Heart right ventricle (tissue), 16 donors: ENCODE measurements around the gene ANKRD52. TPM values are rescaled to one million over a fixed set of nuclear protein-coding genes. Genes with fewer than 3 reads are reported as not detected.

ENCODE experiments used
- ATAC-seq, 8 donors: fragments of 200-7000 bp; cut with Tn5 transposase; one replicate each; pipeline ENCODE4 v1.9.1; 2020; ENCODE audit warnings: mild to moderate bottlenecking in 8 of 8, moderate library complexity in 8 of 8, moderate number of reproducible peaks in 1 of 8
- DNase-seq, 2 donors: peaks; one replicate each; pipeline ENCODE4 v3.0.0-alpha.2; 2020
- H3K27ac ChIP-seq, 10 donors: fragments of 200-600 bp; sonication (generic) in 2 of 10; one replicate each; pipeline versions ENCODE4 v1.5.0 to v1.8.0; 2020 to 2022; ENCODE audit warnings: mild to moderate bottlenecking in 3 of 10
- H3K27me3 ChIP-seq, 7 donors: fragments of 200-600 bp; one replicate each; pipeline ENCODE4 v1.8.0; 2021 to 2022; ENCODE audit warnings: mild to moderate bottlenecking in 2 of 7
- H3K36me3 ChIP-seq, 9 donors: fragments of 200-600 bp; sonication (generic) in 1 of 9; one replicate each; pipeline versions ENCODE4 v1.5.0 to v1.8.0; 2020 to 2022; ENCODE audit warnings: mild to moderate bottlenecking in 2 of 9
- H3K4me1 ChIP-seq, 9 donors: fragments of 200-600 bp; sonication (generic) in 1 of 9; one replicate each; pipeline versions ENCODE4 v1.5.0 to v1.8.0; 2020 to 2022; ENCODE audit warnings: mild to moderate bottlenecking in 4 of 9
- H3K4me3 ChIP-seq, 10 donors: fragments of 200-600 bp; sonication (generic) in 2 of 10; one replicate each; pipeline versions ENCODE4 v1.5.0 to v1.8.0; 2020 to 2022; ENCODE audit warnings: mild to moderate bottlenecking in 7 of 10, moderate library complexity in 2 of 10
- H3K9me3 ChIP-seq, 11 donors: fragments of 200-600 bp in 10 of 11; sonication (generic) in 2 of 11; one replicate each; pipeline versions ENCODE4 v1.5.0 to v1.8.0; 2013 to 2022; ENCODE audit warnings: mild to moderate bottlenecking in 2 of 11, control low read depth in 1 of 11, moderate library complexity in 1 of 11
- CTCF ChIP-seq, 9 donors: fragments of 200-600 bp; sonication (generic) in 2 of 9; IDR thresholded peaks; one replicate each; pipeline versions ENCODE4 v1.5.0 to v1.8.0; 2021 to 2022; ENCODE audit warnings: antibody characterized with exemption in 9 of 9, mild to moderate bottlenecking in 5 of 9, moderate library complexity in 1 of 9
- WGBS, 2 donors: extraction: QIAGEN DNeasy Blood & Tissue Kit; methylation state at CpG; one replicate each; pipeline ENCODE4 v1.1.7; 2013; ENCODE audit warnings: inconsistent platforms in 1 of 2; 5-methylcytosine and 5-hydroxymethylcytosine counted together
- intact Hi-C, 10 donors: fragments of 100-400 bp; cut with DNase I; formaldehyde crosslinking; loops; one replicate each; pipeline versions ENCODE4 v1.11.1 to v1.14.2; 2022
- polyA plus RNA-seq, 2 donors: library from polyadenylated mRNA; stranded (reverse); fragments of 200-250 nt; gene quantifications; one replicate each; pipeline ENCODE4 v1.2.3, GENCODE V29; 2013
- total RNA-seq, 10 donors: library from RNA; stranded (reverse); fragmentation: NEBNext Ultra II Directional in 3 of 10; extraction: Animal tissue kit (Norgen Biotek cat#: 25700) in 3 of 10; gene quantifications; one replicate each; pipeline versions ENCODE4 v1.2.1 to v1.2.4, GENCODE V29; 2021 to 2023
- donor health status: Arrhythmogenic right ventricular cardiomyopathy.
- donor health status: ischemic (EF 13 %, LVEDD 7.1; RV severe dilation, severe dysfunction).
- donor health status: healthy with polysubstance abuse.
- donor health status: DM: no; HTN: yes; CAD: no.
- donor health status: DM: no; HTN: no; CAD: no.
- donor health status: ischemic (EF 25% LVEDD 6.9; RV normal size, moderate dysfunction).
- donor health status: ischemic (EF 25% LVEDD 5.7; RV mildly dilated, moderate dysfunction).
- donor health status: healthy.
- donor health status: DM: yes; HTN: yes; CAD: no.
- donor health status: Ischemic cardiomyopathy.
- donor health status: ischemic (EF 35%, LVEDD 5.7; RV mildly dilated, moderate dysfunction).
- donor health status: nonischemic (EF 11% LVEDD 7.7; RV severe dilation, severe dysfunction).
- donor health status: DM: yes; HTN: yes; CAD: no.
- donor health status: PGD.
- donor health status: ischemic (EF 29% LVEDD 5.4; RV normal size, mild dysfunction).
- donor health status: nonischemic (EF 23%, LVEDD 6.1; RV moderate dilation, normal function).

The ANKRD52 gene
- total and polyA plus RNA-seq, 12 donors = 10.2 to 30.9 (median 24.6) TPM

GRCh38 chr12:56212361-56212760 lies 45.8 kb downstream of the ANKRD52 start:
- Histone ChIP-seq H3K27ac (no peak overlapping the region), H3K36me3 (peaks cover 0 to 100% (median 68%) of the 10 kb centered on the region in 9 donors), H3K4me1 (no peaks in the 10 kb centered on the region), H3K9me3 (no peaks in the 10 kb centered on the region), H3K27me3 (no peaks in the 10 kb centered on the region), H3K4me3 (no peak overlapping the region)
- TF ChIP-seq CTCF (IDR thresholded peaks at IDR 0.05) = no peak
- 86 to 94% methylated on average over 1 of the region's 1 CpG for WGBS, 2 donors
- ATAC-seq (no peak), DNase-seq (no peak)
- intact Hi-C loops = no loop called here

- H3K4me1 ChIP-seq = peaks cover 0 to 22% (median 3%) of the 10 kb centered on the region in 9 donors
- TF ChIP-seq CTCF (IDR thresholded peaks at IDR 0.05) = no peak
- no peak for ATAC-seq
- 84 to 89% methylated on average over 6 of the region's 6 CpGs for WGBS, 2 donors
- no peak overlapping the region for H3K27ac ChIP-seq
- DNase-seq = no peak
- H3K36me3 ChIP-seq = peaks cover 0 to 91% (median 63%) of the 10 kb centered on the region in 9 donors
- intact Hi-C loops = loop anchor here in 3 of 10 donors (5.0 to 10.0 kb wide), 2 partner anchors 49 to 257 kb away; partner anchors contain the start of genes SPRYD4 (in 2 of the 3) and ANKRD52 (in 1 of the 3)
- no peaks in the 10 kb centered on the region for H3K9me3 ChIP-seq
- no peaks in the 10 kb centered on the region for H3K27me3 ChIP-seq
- no peak overlapping the region for H3K4me3 ChIP-seq
These were observed 50.2 kb downstream of the ANKRD52 start for GRCh38 chr12:56208006-56208405.

DNA sequence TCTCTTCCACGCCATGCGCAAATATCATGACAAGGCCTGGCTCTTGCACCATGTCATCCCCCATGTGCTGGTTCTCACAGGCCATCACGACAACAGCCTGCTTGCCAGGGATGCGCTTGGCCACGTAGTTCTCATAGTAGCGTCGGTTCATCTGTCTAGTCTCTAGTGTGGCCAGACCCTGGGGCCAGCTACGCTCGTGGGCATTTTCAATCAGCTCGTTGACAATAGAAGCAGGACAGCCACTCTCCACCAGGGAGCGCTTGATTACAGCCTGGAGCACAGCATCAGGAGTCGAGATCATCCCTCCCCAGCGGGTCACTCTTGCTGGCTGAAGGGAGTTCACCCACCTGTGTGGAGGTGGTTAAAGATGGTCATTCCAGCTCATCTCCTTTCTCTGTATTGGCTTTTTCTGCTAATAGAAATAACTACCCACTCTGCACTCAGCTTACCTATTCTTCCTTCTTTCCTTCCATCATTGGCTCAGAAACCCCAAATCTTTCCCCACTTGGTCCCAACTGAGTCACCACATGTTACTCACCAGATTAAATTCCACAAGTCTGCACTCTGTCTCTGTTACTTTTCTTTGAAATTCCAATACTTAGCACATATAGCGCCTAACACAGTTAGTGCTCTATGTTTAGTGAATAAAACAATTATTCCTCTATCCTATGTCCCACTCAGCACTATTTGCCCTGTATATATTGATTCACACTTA lies 51.6 kb downstream of the ANKRD52 start:
- Histone ChIP-seq H3K27me3 (no peaks in the 10 kb centered on the region), H3K4me3 (no peak overlapping the region), H3K36me3 (peaks cover 0 to 77% (median 49%) of the 10 kb centered on the region in 9 donors), H3K4me1 (peaks cover 0 to 22% (median 3%) of the 10 kb centered on the region in 9 donors), H3K9me3 (no peaks in the 10 kb centered on the region), H3K27ac (peak overlapping the region in 2 of 10 donors; percentile 16 to 42)
- intact Hi-C loops = loop anchor here in 3 of 10 donors (5.0 to 10.0 kb wide), 2 partner anchors 51 to 258 kb away; partner anchors contain the start of genes SPRYD4 (in 2 of the 3) and ANKRD52 (in 1 of the 3)
- TF ChIP-seq CTCF (IDR thresholded peaks at IDR 0.05) = peak in 8 of 9 donors; percentile 24 to 65 (median 57)
- 54 to 58% methylated on average over 14 of the region's 14 CpGs for WGBS, 2 donors
- ATAC-seq = peak; percentile 36 to 75 (median 64)
- peak; percentile 24 to 55 for DNase-seq

GRCh38 chr12:56205445-56205844 lies 52.7 kb downstream of the ANKRD52 start:
- H3K27me3 ChIP-seq = no peaks in the 10 kb centered on the region
- ATAC-seq = peak in 2 of 8 donors; percentile 11 to 42
- peak overlapping the region in 6 of 10 donors; percentile 5 to 42 (median 20) for H3K27ac ChIP-seq
- peaks cover 0 to 65% (median 37%) of the 10 kb centered on the region in 9 donors for H3K36me3 ChIP-seq
- intact Hi-C loops = loop anchor here in 3 of 10 donors (5.0 to 10.0 kb wide), 2 partner anchors 52 to 259 kb away; partner anchors contain the start of genes SPRYD4 (in 2 of the 3) and ANKRD52 (in 1 of the 3)
- DNase-seq = no peak
- H3K4me3 ChIP-seq = no peak overlapping the region
- no peaks in the 10 kb centered on the region for H3K9me3 ChIP-seq
- peak in 1 of 9 donors; percentile 15 for TF ChIP-seq CTCF (IDR thresholded peaks at IDR 0.05)
- H3K4me1 ChIP-seq = peaks cover 0 to 22% (median 3%) of the 10 kb centered on the region in 9 donors
